ENCODE measurements around the gene RASAL2. TPM values are rescaled to one million over a fixed set of nuclear protein-coding genes. Genes with fewer than 3 reads are reported as not detected.

RASAL2 gene
- total RNA-seq, 1 donor from 2014 or later = 18.3 TPM

GRCh38 chr1:178528228-178528952, 434.5 kb downstream of the RASAL2 start:
- Histone ChIP-seq H3K4me2 (no peak overlapping the region), H3K27ac (no peak overlapping the region), H3K27me3 (no peaks in the 10 kb centered on the region), H2AFZ (replicated peaks) (no peak overlapping the region), H3K9ac (no peak overlapping the region), H3K36me3 (no peaks in the 10 kb centered on the region), H3K4me3 (no peak overlapping the region), H3K4me1 (no peaks in the 10 kb centered on the region), H3K9me3 (ENCODE audit: low read depth) (no peaks in the 10 kb centered on the region), H3F3A (ENCODE audit: low read depth) (no peaks in the 10 kb centered on the region), H4K20me1 (ENCODE audit: low read depth) (no peaks in the 10 kb centered on the region), H3K79me2 (ENCODE audit: low read depth) (no peaks in the 10 kb centered on the region)
- Mint-ChIP-seq H3K27ac (no peak overlapping the region), H3K4me3 (no peak overlapping the region), H3K27me3 (ENCODE audit: insufficient read depth, low read depth) (peaks cover 4% of the 10 kb centered on the region), H3K36me3 (no peaks in the 10 kb centered on the region), H3K9me3 (no peaks in the 10 kb centered on the region), H3K4me1 (peaks cover 2% of the 10 kb centered on the region)
- TF ChIP-seq EZH2phosphoT487 (IDR thresholded peaks at IDR 0.05) = no peak
- TF ChIP-seq EZH2 (IDR thresholded peaks at IDR 0.05) = no peak
- TF ChIP-seq, protein P1, sequence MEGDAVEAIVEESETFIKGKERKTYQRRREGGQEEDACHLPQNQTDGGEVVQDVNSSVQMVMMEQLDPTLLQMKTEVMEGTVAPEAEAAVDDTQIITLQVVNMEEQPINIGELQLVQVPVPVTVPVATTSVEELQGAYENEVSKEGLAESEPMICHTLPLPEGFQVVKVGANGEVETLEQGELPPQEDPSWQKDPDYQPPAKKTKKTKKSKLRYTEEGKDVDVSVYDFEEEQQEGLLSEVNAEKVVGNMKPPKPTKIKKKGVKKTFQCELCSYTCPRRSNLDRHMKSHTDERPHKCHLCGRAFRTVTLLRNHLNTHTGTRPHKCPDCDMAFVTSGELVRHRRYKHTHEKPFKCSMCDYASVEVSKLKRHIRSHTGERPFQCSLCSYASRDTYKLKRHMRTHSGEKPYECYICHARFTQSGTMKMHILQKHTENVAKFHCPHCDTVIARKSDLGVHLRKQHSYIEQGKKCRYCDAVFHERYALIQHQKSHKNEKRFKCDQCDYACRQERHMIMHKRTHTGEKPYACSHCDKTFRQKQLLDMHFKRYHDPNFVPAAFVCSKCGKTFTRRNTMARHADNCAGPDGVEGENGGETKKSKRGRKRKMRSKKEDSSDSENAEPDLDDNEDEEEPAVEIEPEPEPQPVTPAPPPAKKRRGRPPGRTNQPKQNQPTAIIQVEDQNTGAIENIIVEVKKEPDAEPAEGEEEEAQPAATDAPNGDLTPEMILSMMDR (IDR thresholded peaks at IDR 0.05) = no peak
- DNase-seq (ENCODE audit: low spot score) = no peak

GRCh38 chr1:178528953-178529335, 435.0 kb downstream of the RASAL2 start:
- Histone ChIP-seq H4K20me1 (ENCODE audit: low read depth) (no peaks in the 10 kb centered on the region), H3K27ac (no peak overlapping the region), H3K4me1 (no peaks in the 10 kb centered on the region), H3K9ac (no peak overlapping the region), H3F3A (ENCODE audit: low read depth) (no peaks in the 10 kb centered on the region), H2AFZ (replicated peaks) (no peak overlapping the region), H3K36me3 (no peaks in the 10 kb centered on the region), H3K4me3 (no peak overlapping the region), H3K79me2 (ENCODE audit: low read depth) (no peaks in the 10 kb centered on the region), H3K4me2 (no peak overlapping the region), H3K9me3 (ENCODE audit: low read depth) (no peaks in the 10 kb centered on the region), H3K27me3 (no peaks in the 10 kb centered on the region)
- H3K9me3 Mint-ChIP-seq = no peaks in the 10 kb centered on the region
- no peak for DNase-seq (ENCODE audit: low spot score)
- no peak overlapping the region for H3K27ac Mint-ChIP-seq
- H3K4me3 Mint-ChIP-seq = no peak overlapping the region
- H3K4me1 Mint-ChIP-seq = peaks cover 2% of the 10 kb centered on the region
- no peaks in the 10 kb centered on the region for H3K36me3 Mint-ChIP-seq
- TF ChIP-seq EZH2 (IDR thresholded peaks at IDR 0.05) (no peak), EZH2phosphoT487 (IDR thresholded peaks at IDR 0.05) (no peak)
- TF ChIP-seq, protein P1 (IDR thresholded peaks at IDR 0.05) = no peak
- H3K27me3 Mint-ChIP-seq (ENCODE audit: insufficient read depth, low read depth) = peaks cover 4% of the 10 kb centered on the region

DNA sequence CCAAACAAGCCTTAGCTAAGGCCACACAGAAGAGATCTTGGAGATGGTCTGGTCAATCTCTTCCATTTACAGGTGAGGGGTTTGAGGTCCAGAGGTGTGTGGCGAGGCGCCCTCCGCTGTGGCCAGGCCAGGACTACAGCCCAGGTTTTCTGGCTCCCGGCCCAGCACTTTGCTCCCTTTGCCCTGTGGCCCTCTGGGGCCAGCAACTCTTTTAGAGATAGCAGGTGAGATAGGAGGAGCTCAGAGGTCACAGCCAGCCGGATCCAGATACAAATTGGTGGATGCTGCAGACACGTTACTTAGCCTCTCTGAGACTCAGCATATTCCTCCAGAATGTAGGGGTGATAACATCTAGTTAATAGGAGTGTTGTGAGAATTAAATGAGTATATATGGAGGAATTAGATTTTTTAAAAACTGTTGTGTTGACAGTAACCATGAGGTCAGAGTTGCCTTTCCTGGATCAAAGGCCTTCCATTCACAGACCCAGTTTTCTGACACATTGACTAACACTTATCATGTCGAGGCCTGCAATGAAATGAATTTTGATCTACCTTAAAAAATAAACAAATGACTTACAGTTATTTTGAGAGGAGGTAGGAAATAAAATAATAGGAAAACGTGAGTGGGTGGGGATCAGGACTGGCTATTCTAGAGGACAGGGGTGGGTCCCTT, 435.6 kb downstream of the RASAL2 start:
- peaks cover 2% of the 10 kb centered on the region for H3K4me1 Mint-ChIP-seq
- no peak overlapping the region for H3K27ac ChIP-seq
- H3K9ac ChIP-seq = no peak overlapping the region
- H3K36me3 Mint-ChIP-seq = no peaks in the 10 kb centered on the region
- H3K4me3 Mint-ChIP-seq = no peak overlapping the region
- no peak overlapping the region for H3K4me3 ChIP-seq
- no peaks in the 10 kb centered on the region for H3K9me3 ChIP-seq (ENCODE audit: low read depth)
- H4K20me1 ChIP-seq (ENCODE audit: low read depth) = no peaks in the 10 kb centered on the region
- no peak for TF ChIP-seq EZH2phosphoT487 (IDR thresholded peaks at IDR 0.05)
- TF ChIP-seq, protein P1 (IDR thresholded peaks at IDR 0.05) = peak; percentile 3
- no peaks in the 10 kb centered on the region for H3K79me2 ChIP-seq (ENCODE audit: low read depth)
- no peak overlapping the region for H3K4me2 ChIP-seq
- no peak overlapping the region for H3K27ac Mint-ChIP-seq
- H3K27me3 Mint-ChIP-seq (ENCODE audit: insufficient read depth, low read depth) = peaks cover 4% of the 10 kb centered on the region
- no peaks in the 10 kb centered on the region for H3K36me3 ChIP-seq
- DNase-seq (ENCODE audit: low spot score) = no peak
- no peaks in the 10 kb centered on the region for H3K9me3 Mint-ChIP-seq
- no peaks in the 10 kb centered on the region for H3F3A ChIP-seq (ENCODE audit: low read depth)
- H3K4me1 ChIP-seq = no peaks in the 10 kb centered on the region
- H2AFZ ChIP-seq (replicated peaks) = no peak overlapping the region
- H3K27me3 ChIP-seq = no peaks in the 10 kb centered on the region

All from neural progenitor cell (in vitro differentiated cells).